K562 (cell line): Measurements from ENCODE around the gene ADGRB3.

ENCODE experiments used
- CBX2 ChIP-seq: fragments of 200-600 bp; sonication (generic); IDR thresholded peaks from one replicate; pipeline ENCODE4 v1.6.1; 2012; ENCODE audit warnings: mild to moderate bottlenecking, low read length, inconsistent platforms; ENCODE audit not compliant: insufficient read depth, poor library complexity, severe bottlenecking
- CEBPG ChIP-seq, 3 experiments: fragments of 200-800 bp in 1 of 3; sonication (Bioruptor generic) in 1 of 3; sonication (generic) in 1 of 3; formaldehyde crosslinking in 1 of 3; IDR thresholded peaks in 2 of 3; conservative IDR thresholded peaks in 1 of 3; 2 replicates each; pipeline versions ENCODE4 v1.6.1 to v1.8.0; 2016 to 2022; ENCODE audit warnings: missing compliant biosample characterization in 2 of 3, missing genetic modification characterization in 2 of 3, mild to moderate bottlenecking in 1 of 3, missing genetic modification reagents in 1 of 3
- EGR1 ChIP-seq: fragments of 450-650 bp; conservative IDR thresholded peaks from 2 replicates; pipeline ENCODE4 v1.6.1; 2017; ENCODE audit warnings: mild to moderate bottlenecking
- HNRNPK ChIP-seq: fragments of 200-400 bp; formaldehyde crosslinking; IDR thresholded peaks from one replicate; pipeline ENCODE4 v1.6.1; 2018; ENCODE audit warnings: mild to moderate bottlenecking, low read depth, low read length; ENCODE audit not compliant: poor library complexity, severe bottlenecking
- NR2F6 ChIP-seq: fragments of 450-650 bp; formaldehyde crosslinking; IDR thresholded peaks from 2 replicates; pipeline ENCODE4 v1.4.0; 2020; ENCODE audit warnings: mild to moderate bottlenecking
- POLR2A ChIP-seq: fragments of 450-650 bp; conservative IDR thresholded peaks from 2 replicates; pipeline ENCODE4 v1.6.1; 2016
- POLR2B ChIP-seq: fragments of 450-650 bp; IDR thresholded peaks from 2 replicates; pipeline ENCODE4 v1.6.1; 2018; ENCODE audit warnings: low read depth; ENCODE audit not compliant: partially characterized antibody
- REST ChIP-seq, 2 experiments: fragments of 450-650 bp; formaldehyde crosslinking in 1 of 2; IDR thresholded peaks; 2 replicates each; pipeline versions ENCODE4 v1.4.0 to v1.6.1; 2014 to 2020; ENCODE audit warnings: mild to moderate bottlenecking in 2 of 2, borderline replicate concordance in 1 of 2, low read depth in 1 of 2
- STAG1 ChIP-seq: sonication (generic); formaldehyde crosslinking; IDR thresholded peaks from 2 replicates; pipeline ENCODE4 v1.5.0; 2020; ENCODE audit warnings: missing genetic modification reagents, borderline replicate concordance
- TCF3 ChIP-seq: sonication (generic); formaldehyde crosslinking; IDR thresholded peaks from 2 replicates; pipeline ENCODE4 v1.4.0; 2020; ENCODE audit warnings: mild to moderate bottlenecking, missing genetic modification reagents
- ZNF134 ChIP-seq: fragments of 250-450 bp; sonication (Bioruptor Pico); conservative IDR thresholded peaks from 2 replicates; pipeline ENCODE4 v1.4.0; 2020
- TF ChIP-seq, protein P1 (sequence below), 3 experiments: IDR thresholded peaks in 2 of 3; conservative IDR thresholded peaks in 1 of 3; 2 replicates each; pipeline ENCODE4 v1.5.1; 2011 to 2012; ENCODE audit warnings: low read length in 3 of 3, mild to moderate bottlenecking in 3 of 3, control low read depth in 2 of 3, improper control_type of control experiment in 1 of 3, inconsistent platforms in 1 of 3, low read depth in 1 of 3, mixed read lengths in 1 of 3, moderate library complexity in 1 of 3; ENCODE audit not compliant: insufficient read depth in 2 of 3
- TF ChIP-seq, protein P2 (sequence below): fragments of 450-650 bp; conservative IDR thresholded peaks from 2 replicates; pipeline ENCODE4 v1.6.1; 2016; ENCODE audit warnings: missing genetic modification characterization, low read depth, mild to moderate bottlenecking, control low read depth, missing compliant biosample characterization

- TF ChIP-seq NR2F6 (no peak), POLR2B (no peak), TCF3 (CRISPR knock-in tag) (no peak), CBX2 (no peak), HNRNPK (no peak), STAG1 (CRISPR knock-in tag) (no peak), EGR1 (no peak), REST (IDR thresholded peaks at IDR 0.05; ENCODE audit: borderline replicate concordance) (no peak), REST (CRISPR knock-in tag; IDR thresholded peaks at IDR 0.05; ENCODE audit: low read depth) (no peak), ZNF134 (no peak), CEBPG (CRISPR knock-in tag; IDR thresholded peaks at IDR 0.05) (no peak), CEBPG (tag; conservative IDR thresholded peaks at IDR 0.05 in 1 of 2, IDR thresholded peaks at IDR 0.05 in 1 of 2) (no peak), POLR2A (no peak)
- TF ChIP-seq, protein P1, sequence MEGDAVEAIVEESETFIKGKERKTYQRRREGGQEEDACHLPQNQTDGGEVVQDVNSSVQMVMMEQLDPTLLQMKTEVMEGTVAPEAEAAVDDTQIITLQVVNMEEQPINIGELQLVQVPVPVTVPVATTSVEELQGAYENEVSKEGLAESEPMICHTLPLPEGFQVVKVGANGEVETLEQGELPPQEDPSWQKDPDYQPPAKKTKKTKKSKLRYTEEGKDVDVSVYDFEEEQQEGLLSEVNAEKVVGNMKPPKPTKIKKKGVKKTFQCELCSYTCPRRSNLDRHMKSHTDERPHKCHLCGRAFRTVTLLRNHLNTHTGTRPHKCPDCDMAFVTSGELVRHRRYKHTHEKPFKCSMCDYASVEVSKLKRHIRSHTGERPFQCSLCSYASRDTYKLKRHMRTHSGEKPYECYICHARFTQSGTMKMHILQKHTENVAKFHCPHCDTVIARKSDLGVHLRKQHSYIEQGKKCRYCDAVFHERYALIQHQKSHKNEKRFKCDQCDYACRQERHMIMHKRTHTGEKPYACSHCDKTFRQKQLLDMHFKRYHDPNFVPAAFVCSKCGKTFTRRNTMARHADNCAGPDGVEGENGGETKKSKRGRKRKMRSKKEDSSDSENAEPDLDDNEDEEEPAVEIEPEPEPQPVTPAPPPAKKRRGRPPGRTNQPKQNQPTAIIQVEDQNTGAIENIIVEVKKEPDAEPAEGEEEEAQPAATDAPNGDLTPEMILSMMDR (IDR thresholded peaks at IDR 0.05 in 2 of 3, conservative IDR thresholded peaks at IDR 0.05 in 1 of 3; ENCODE audit: insufficient read depth in 2 of 3, low read depth in 1 of 3, low read length in 3 of 3) = no peak
- TF ChIP-seq, protein P2, sequence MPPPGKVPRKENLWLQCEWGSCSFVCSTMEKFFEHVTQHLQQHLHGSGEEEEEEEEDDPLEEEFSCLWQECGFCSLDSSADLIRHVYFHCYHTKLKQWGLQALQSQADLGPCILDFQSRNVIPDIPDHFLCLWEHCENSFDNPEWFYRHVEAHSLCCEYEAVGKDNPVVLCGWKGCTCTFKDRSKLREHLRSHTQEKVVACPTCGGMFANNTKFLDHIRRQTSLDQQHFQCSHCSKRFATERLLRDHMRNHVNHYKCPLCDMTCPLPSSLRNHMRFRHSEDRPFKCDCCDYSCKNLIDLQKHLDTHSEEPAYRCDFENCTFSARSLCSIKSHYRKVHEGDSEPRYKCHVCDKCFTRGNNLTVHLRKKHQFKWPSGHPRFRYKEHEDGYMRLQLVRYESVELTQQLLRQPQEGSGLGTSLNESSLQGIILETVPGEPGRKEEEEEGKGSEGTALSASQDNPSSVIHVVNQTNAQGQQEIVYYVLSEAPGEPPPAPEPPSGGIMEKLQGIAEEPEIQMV (tag) = no peak
Observed at GRCh38 chr6:69293471-69293870, 658.4 kb downstream of the ADGRB3 start.
